HG03175 (cell line): ENCODE data around the gene HABP4.

Experiments
- ATAC-seq: cut with Tn5 transposase; IDR thresholded peaks from one replicate; pipeline ENCODE4 v1.9.1; 2021; ENCODE audit warnings: mild to moderate bottlenecking, moderate library complexity; ENCODE audit not compliant: unreplicated experiment

HABP4 gene

DNA sequence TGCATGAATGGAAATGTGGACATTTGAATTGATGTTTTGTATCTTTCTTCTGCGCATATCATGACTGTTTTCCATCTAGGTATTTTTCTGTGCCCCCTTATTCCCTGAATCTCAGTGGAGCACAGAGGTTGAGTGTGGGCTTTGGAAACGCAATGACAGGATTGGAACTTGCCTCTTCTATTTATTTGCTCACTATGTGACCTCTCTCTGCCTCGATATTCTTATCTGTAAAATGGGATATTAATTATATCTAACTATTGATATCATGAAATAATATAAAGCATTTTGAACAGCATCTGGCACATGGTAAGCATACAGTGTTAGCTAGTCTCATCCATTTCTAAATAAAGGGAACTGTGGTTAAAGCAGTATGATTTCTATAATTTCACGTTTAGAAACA lies 26.0 kb downstream of the HABP4 start:
- no peak for ATAC-seq

DNA sequence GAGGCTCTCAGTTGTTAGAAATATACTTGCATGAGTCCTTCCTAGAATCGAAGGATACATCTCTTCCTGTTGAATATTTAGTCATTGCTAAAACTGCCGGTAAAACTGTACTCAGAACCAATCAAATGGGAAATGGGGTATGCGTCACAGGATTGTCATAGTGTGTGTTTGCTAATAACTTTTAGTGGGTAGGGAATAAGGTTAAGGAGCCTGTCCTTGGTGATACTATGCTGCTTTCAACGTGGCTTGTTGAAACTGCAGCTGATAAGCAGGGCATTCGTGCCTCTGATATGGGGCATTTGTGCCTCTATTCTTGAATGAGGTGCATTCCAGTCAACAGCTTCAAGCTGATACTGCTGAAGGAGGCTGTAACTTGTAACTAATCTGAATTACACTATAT lies 26.6 kb downstream of the HABP4 start:
- ATAC-seq = no peak

DNA sequence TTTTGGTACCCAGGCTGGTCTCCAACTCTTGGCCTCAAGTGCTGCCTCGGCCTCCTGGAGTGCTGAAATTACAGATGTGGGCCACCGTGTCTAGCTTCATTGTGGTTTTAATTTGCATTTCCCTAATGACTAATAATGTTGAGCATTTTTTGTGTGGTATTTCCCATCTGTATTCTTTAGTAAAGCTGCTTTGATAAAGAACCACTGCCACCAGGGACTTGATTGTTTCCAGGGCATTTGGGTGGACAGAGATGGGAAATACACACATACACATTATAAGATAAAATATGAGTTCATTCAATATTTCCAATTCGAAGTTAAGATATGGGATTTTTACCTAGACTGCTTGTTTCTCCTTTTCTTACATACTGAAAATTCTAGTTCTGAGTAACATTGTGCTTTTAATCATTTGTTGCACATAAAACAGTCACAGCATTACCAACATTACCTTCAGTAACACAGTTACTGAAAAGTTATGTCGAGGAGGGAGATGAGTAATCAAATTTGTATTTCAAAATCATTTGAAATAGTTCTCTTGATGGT lies 28.9 kb downstream of the HABP4 start:
- ATAC-seq = peak; percentile 83

DNA sequence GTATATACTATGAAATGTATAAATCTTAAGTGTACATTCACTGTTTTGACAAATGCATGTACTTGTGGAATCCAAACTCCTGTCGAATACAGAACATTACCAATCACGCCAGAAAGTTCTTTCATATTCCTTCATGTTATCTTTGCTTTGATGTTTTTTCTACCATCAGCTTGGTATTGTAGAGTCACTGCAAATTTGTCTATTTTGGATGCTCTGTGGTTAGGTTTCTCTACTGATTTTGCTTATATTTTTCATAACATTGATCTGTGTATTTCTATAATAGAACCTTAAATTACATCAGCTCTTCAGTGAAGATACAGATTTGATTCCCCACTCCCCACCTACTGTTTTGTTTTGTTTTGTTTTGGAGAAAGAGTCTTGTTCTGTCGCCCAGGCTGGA lies 30.8 kb downstream of the HABP4 start:
- no peak for ATAC-seq

DNA sequence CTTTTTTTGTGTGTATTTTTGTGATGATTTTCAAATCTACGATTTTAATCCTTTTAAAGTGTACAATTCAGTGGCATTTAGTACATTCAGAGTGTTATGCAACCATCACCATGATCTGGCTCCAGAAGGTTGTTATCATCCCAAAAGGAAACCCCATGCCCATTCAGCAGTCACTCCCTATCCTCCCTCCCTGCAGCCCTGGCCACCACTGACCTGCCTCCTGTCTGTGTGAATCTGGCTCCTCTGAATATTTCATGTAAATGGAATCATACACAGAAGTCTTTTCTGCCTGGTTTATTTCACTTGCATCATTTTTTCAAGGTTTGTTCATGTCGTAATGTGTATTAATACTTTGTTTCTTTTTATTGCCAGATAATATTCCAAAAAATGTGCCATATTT lies 32.5 kb downstream of the HABP4 start:
- ATAC-seq = no peak

DNA sequence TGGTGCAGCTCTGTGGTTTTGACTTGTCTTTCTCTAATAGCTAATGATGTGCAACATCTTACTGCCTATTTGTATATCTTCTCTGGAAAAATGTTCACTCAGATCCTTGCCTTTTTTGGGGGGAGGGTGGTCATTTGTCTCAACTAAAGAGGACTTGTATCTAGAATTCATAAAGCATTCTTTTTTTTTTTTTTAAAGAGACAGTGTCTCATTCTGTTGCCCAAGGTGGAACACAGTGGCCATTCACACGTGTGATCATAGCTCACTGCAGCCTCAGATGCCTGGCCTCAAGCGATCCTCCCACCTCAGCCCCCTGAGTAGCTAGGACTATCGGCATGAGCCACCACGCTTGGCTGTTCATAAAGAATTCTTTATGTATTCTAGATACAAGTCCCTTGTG lies 33.2 kb downstream of the HABP4 start:
- no peak for ATAC-seq

DNA sequence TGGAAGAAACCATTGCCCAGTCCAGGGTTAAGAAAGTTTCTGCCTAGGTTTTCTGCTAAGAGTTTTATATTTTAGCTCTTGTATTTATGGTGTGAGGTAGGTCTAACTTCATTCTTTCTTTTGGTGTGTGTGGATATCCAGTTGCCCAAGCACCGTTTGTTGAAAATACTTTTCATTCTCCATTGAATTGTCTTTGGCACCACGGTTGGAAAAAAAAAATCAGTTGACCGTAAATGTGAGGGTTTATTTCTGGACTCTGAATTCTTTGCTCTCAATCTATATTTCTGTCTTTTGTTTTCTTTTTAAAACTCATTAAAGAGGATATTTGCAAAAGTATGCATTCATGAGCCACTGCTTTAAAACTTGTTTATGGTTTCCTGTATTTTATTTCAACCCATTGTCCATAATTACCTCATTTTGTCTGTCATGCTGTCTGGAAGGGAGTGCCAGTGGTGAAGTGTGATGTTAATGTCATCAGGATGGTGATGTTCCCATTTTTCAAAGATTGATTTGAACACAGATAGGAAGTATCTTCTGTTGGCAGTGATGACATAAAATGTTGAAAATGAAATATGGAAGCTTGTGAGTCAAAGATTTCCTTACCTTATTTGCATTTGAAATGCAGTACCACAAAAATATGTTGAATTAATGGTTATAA lies 33.9 kb downstream of the HABP4 start:
- no peak for ATAC-seq

DNA sequence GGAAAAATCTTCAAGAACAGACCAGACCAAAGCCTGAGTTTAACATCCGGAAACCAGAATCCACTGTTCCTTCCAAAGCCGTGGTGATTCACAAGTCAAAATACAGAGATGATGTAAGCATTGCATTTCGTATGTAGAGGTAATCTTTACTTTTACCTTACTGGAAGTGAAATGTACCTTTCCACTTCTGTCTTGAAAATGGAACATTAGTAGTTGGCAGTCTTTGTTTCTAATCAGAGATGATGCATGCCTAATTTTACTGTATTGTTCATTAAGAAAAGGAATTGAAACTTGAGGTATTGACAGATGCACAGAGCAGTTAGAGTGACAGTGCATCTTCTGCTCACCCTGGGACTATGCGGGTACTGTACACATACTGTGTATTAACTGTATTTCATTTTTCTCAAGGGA lies 34.6 kb downstream of the HABP4 start:
- ATAC-seq = peak; percentile 85

DNA sequence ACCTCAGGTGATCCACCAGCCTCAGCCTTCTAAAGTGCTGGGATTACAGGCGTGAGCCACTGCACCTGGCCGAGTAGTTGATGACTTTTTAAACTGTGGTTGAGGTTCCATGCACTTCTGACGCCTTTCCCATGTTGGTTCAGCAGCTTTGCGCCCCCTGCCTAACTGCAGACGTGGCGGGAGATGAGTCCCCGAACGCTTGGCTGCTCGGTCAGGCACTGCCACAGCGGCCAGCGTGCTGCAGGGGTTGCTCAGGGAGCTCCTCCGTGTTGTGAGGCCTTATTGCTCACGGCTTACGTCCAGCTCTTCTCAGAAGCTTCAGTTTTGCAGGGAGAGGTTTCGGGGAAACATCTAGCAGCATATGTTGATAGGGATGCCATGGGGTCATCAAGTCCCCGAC lies 35.3 kb downstream of the HABP4 start:
- ATAC-seq = no peak

DNA sequence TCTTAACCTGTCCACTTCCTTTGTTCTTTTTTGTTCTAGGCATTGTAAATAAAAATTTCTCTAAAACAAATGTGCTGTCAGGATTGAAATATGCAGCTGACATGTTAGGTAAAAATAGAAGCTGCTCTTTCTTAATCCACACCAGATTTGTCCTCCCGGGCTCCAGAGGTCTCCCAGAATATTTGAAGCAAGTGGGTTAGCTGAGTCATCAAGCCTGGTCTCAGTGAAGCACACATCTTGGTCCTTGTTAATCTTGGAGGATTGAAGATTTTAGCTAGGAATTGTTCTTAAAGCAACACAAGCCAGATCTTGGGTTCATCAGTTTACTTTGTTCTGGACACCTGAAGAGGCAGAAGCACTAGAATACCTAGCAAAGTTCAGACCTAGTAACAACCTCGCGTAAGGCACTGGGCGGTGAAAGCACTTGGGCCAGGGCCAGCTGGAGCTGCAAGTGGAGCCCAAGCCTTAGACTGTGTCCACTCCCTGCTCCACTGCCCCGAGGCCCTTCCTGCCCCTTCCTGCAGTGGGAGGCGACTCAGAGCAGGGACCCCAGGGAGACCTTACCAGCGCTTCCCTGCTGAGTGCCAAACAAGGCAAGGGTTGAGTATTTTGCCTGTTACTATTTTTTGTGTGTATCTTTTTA lies 36.5 kb downstream of the HABP4 start:
- no peak for ATAC-seq

DNA sequence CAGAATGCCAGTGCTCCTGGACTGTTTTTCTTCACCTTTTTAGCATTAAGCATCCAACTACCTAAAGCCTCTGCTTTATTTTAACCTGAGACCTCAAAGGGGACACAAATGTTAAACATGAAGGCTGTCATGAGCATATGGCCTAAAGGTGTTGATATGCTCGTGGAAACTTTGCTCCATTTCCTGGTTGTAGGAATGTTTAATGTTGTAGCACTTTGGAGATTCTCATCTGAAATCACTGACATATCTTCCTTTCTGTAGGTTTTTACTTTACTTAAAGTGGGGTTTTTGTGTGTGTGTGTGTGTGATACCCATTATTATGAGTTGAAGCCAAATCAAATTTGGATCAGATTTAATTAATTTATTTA lies 37.0 kb downstream of the HABP4 start:
- no peak for ATAC-seq

DNA sequence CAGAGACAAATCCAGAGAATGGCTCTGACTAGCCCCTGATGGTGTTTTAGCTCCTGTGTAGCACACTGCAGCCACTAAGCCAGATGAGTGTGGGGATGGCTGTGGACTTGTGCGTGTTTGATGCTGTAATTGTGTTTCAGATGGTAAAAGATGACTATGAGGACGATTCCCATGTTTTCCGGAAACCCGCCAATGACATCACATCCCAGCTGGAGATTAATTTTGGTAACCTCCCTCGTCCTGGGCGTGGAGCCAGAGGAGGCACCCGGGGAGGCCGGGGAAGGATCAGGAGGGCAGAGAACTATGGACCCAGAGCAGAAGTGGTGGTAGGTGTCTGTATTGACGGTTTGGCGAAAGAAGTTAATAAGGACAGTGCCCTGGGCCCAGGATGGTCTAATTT lies 38.0 kb downstream of the HABP4 start:
- ATAC-seq = no peak

DNA sequence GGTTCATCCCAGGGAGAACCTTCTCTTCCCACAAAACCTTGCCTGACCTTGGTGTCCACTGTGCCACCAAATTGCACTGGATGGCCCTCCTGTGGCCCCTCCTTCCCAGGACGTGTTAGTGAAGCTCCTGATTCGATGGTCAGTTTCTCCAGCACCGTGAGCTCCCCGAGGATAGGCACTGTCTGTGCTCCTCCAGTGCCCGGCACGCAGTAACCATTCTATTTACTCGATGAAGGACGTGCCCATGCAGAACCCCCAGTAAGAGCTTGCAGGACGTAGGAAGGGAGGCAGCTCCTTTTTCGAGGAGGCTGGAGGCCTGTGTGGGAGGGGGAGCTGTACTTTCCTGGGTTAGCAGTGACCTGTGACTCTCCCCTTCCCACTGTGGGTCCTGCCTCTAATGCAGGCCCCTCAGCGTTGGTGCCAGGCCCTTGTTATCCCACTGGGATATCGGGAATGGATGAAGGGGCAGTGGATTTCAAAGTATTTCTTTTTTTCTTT lies 39.6 kb downstream of the HABP4 start:
- ATAC-seq = no peak

DNA sequence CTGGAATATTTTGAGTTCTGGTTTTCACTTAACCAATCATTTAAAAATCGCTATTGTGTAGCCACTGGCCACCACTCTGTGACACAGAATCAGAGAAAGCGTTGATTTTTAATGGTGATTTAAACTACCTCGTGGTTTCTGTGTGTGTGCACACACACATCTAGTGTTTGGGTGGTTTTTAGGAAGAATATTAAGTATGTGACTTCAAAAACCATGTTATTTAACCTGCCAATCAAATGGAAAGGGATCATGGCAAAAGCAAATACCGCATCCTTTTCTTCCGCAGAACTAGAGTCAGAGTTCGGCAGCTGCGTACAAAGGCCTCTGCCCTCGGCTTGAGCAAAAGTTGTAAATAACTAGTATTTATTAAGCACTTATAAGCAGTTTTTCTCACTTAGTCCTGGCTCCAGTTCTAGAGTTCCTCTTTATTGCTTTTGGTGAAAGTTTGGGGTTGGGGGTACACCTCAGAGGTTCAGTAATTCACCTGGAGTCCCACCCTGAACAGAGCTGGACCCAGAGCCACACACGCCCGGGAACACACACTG lies 40.6 kb downstream of the HABP4 start:
- no peak for ATAC-seq

DNA sequence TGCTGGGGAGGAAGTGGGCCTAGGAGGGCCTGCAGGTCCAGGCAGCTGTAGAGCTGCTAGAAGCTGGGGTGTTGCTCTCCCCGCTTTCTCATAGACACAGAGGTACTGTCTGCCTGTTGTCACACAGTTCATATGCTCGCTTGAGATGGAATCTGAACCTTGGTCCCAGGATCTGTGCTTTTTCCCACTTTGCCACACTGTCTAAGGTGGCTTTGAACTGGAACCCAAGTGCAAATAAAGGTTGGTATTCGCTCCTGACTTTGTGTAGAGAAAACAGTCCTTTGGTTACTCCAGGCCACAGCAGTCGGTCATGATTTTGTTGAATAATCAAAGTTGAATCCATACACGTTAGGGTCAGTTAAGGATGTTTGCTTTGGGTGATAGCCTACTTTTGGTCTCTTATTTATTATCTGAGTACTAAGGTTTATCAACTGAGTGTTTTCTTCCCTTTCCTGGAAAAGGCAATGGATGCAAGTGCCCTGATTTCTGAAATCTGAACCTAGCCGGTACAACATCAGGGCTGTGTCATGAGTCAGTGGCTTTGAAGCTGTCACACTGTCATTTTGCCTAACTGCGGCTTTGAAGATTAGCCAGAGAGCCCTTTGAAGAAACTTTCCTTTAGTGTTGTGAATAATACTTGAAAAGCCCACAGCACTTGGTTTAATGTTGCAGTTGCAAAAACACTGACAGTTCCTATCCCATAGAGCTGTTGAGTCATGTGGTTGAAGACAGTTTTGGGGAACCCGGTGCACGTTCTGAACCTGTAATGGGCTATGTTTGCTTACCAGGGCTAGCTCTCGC lies 41.3 kb downstream of the HABP4 start:
- no peak for ATAC-seq

DNA sequence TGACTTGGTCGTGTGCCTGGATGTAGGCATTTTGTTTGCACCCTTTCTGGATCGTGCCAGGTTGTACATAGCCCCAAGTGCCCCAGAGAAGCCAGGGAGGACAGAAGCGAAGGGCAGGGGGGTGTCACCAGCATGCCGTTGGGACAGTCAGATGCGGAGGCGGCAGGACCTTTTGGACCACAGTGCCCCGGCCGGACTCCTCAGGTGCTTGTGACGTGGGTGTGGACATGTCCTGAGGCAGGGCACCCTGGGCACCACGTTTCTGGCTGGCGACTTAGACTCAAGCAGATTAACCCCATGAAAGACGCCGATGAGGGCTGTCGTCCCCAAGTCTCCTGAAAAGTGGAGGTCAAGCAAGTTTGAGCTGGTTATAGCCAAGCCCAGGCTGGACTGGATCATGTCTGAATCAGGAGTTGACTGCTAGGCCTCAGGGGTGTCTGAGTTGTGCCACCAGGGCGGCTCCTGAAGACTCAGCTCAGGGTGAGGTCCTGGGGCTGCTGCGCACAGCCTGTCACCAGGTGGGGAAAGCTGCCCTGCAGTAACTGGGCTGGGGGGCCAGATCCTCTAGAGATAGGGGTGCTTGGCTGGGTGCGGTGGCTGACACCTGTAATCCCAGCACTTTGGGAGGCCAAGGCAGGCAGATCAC lies 42.0 kb downstream of the HABP4 start:
- no peak for ATAC-seq

DNA sequence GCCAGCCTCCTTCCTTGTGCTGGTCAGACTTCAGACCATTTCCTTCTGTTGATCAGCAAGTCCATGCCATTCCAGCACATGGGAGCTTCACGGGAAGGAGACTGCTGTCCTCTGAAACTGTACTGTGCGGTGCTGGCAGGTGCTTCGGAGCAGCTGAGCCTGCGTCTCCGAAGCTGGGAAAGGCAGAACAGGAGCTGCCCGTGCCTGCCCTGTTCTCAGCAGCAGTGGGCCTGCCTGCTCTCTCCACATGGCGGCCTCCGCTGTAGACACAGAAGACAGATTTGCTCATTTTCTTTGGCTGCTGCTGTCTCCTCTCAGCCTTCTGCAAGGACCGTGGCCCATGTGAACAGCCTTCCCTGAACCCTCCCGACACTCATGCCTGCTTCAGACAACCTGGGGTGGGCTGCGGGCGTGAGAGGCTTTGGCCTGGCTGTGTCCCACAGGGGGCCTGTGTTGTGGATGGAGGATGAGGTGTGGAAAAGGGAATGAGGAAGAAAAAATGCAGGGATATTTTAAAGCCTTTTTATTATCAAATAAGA lies 43.1 kb downstream of the HABP4 start:
- ATAC-seq = no peak

DNA sequence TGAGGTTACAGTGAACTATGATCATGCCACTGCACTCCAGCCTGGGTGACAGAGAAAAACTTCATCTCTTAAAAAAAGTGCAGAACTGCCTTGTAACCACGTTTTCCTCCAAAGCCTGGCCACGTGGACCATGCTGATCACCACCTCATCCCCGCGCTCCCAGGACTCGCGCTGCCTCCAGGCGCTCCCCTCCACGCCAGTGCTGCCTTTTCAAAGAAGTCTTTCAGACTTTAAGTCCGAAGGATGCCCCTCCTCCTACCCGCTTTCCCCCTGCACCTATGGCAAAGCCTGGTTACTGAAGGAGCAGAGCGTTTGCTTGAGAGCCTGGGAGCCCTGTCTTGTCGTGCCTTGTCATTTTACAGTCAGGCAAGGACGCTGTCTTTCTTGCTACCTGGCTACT lies 43.8 kb downstream of the HABP4 start:
- no peak for ATAC-seq

DNA sequence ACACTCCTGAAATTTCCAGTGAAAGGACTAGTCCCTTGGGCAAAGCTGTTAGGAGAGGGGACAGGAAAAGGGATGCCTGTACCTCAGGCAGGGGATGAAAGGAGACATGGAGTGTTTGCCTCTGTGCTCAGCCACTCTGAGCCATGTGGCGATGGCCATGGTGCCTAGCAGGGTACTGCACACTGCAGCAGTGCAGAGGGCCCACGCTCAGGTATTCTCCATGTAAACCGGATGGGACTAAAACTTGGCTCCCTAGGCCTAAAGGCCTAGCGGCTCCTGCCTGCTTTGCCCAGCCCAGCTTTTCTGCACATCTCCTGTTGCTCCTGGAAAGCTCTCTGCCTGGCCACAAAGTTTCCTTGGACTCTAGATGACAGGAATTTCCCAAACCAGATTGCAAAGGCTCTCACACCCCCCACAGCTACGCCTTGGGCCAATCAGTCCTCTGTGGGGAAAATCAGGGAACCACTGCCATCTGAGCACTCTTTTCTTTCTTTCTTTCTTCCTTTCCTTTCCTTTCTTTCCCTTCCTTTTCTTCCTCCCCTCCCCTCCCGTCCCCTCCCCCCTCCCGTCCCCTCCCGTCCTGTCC lies 44.3 kb downstream of the HABP4 start:
- no peak for ATAC-seq

DNA sequence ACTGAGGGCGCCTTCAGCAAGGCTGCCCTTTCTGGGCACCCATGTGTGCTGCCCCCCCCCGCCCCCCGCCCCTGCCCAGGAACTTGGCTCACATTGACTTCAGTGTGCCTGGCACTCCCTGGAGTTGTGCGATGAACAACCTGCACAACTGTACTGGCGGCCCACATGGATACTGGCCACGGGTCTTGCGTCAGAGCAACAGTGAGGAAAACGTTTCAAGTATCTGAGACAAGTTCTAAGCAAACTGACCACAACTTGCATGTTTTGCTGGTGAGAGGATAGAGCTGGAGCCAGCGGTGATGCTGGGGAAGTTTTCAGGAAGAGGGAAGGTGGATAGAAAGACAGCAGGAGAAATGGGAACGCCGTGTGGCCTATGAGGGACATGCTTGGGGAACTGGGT lies 45.4 kb downstream of the HABP4 start:
- ATAC-seq = no peak
